ENCODE results near the gene PIK3R3.

PIK3R3 gene

GRCh38 chr1:46130121-46130520 is 2.3 kb downstream of the PIK3R3 start:
- H3K4me3 ChIP-seq (ENCODE audit: low read length) = peak overlapping the region; percentile 93
- peak overlapping the region; percentile 96; the same call in 1 of the 2 replicates for H3K9ac ChIP-seq (ENCODE audit: low read depth, low read length)
- H3K4me1 ChIP-seq (ENCODE audit: insufficient read depth, low read length) = peaks cover 17% of the 10 kb centered on the region; the same call in 1 of the 2 replicates
- H3K27me3 ChIP-seq (ENCODE audit: insufficient read depth, low read length) = peaks cover 21% of the 10 kb centered on the region
- H3K27ac ChIP-seq (ENCODE audit: low read length) = no peak overlapping the region
- no peaks in the 10 kb centered on the region for H3K9me3 ChIP-seq (ENCODE audit: insufficient read depth, low read depth, low read length)
- H3K36me3 ChIP-seq (ENCODE audit: insufficient read depth, low read depth, low read length) = no peaks in the 10 kb centered on the region

DNA sequence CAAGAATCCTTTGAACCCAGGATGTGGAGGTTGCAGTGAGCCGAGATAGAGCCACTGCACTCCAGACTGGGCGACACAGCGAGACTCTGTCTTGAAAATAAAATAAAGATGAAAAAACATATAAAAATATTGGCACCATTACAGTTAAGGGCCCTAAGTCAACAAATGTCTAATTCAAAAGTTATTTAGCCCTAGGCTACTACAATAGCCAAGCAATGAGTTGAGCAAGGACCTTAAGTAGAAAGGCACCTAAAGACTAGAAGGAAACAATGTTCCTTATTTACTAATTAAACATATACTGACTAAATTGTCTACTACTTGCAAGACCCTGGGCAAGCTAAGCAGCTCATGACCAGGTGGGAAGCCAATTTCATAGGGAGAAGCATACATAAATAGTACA is 4.1 kb downstream of the PIK3R3 start:
- no peaks in the 10 kb centered on the region for H3K9me3 ChIP-seq (ENCODE audit: insufficient read depth, low read depth, low read length)

DNA sequence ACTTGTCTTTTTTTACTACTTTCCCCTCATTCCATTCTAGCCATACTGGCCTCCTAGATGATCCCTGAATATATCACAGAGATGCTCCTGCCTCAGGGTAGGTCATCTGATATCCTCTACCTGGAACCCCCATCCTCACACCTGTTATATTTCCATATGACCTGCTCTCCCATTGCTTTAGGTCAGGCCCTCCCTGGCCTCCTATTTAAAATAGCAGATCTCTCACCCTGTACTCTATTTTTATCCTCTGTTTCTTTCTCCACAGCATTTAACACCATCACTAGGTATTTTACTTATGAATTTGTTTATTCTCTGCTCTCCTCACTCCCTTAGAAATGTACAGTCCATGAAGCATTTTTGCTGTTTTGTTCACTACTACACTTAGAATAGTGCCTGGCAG is 13.6 kb downstream of the PIK3R3 start:
- Histone ChIP-seq H3K27ac (ENCODE audit: low read length) (no peak overlapping the region), H3K36me3 (ENCODE audit: insufficient read depth, low read depth, low read length) (no peaks in the 10 kb centered on the region), H3K9me3 (ENCODE audit: insufficient read depth, low read depth, low read length) (no peaks in the 10 kb centered on the region), H3K9ac (ENCODE audit: low read depth, low read length) (no peak overlapping the region), H3K4me1 (ENCODE audit: insufficient read depth, low read length) (peaks cover 9% of the 10 kb centered on the region; the same call in 1 of the 2 replicates), H3K4me3 (ENCODE audit: low read length) (no peak overlapping the region), H3K27me3 (ENCODE audit: insufficient read depth, low read length) (no peaks in the 10 kb centered on the region)

More for the DNA sequence above, 4.1 kb downstream of the PIK3R3 start:
- H3K27ac ChIP-seq (ENCODE audit: low read length) = no peak overlapping the region
- peaks cover 15% of the 10 kb centered on the region for H3K27me3 ChIP-seq (ENCODE audit: insufficient read depth, low read length)
- no peak overlapping the region for H3K4me3 ChIP-seq (ENCODE audit: low read length)
- no peaks in the 10 kb centered on the region for H3K36me3 ChIP-seq (ENCODE audit: insufficient read depth, low read depth, low read length)
- H3K4me1 ChIP-seq (ENCODE audit: insufficient read depth, low read length) = peaks cover 8% of the 10 kb centered on the region; the same call in 1 of the 2 replicates
- H3K9ac ChIP-seq (ENCODE audit: low read depth, low read length) = no peak overlapping the region

- H3K27ac ChIP-seq (ENCODE audit: low read length) = no peak overlapping the region
- no peaks in the 10 kb centered on the region for H3K36me3 ChIP-seq (ENCODE audit: insufficient read depth, low read depth, low read length)
- peaks cover 9% of the 10 kb centered on the region; the same call in 1 of the 2 replicates for H3K4me1 ChIP-seq (ENCODE audit: insufficient read depth, low read length)
- no peak overlapping the region for H3K9ac ChIP-seq (ENCODE audit: low read depth, low read length)
- H3K27me3 ChIP-seq (ENCODE audit: insufficient read depth, low read length) = no peaks in the 10 kb centered on the region
- H3K4me3 ChIP-seq (ENCODE audit: low read length) = no peak overlapping the region
- H3K9me3 ChIP-seq (ENCODE audit: insufficient read depth, low read depth, low read length) = no peaks in the 10 kb centered on the region
Observed at GRCh38 chr1:46117810-46118494, 14.5 kb downstream of the PIK3R3 start.

DNA sequence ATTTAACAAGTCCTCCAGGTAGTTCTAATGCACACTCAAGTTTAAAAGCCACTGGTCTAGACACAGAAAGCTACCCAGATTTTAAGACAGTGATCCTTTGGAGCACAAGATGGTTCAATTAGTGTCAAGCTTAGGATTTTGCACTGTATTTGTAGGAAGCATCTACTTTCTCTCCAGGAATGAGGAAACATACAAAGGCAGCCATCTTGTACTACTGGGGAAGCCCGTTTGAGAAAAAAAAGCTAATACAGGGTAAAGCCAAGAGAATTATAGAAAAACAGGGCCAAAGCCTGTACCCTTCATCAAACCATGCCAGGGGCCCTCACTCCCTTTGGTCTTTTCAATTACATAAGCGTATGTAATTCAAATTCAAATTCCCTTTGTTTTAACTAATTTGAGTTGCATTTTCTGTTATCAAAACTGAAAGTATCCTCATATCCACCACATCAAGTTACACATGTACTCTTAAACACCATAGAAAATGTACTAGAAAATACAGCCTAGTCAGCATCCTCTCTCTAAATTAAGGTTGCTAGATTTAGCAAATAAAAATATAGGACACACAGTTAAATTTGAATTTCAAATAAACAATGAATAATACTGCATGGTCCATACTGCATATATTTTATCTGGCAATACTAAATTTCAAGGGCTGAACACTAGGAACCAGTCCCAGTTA is 17.4 kb downstream of the PIK3R3 start:
- Histone ChIP-seq H3K4me1 (ENCODE audit: insufficient read depth, low read length) (peaks cover 9% of the 10 kb centered on the region; the same call in 1 of the 2 replicates), H3K9me3 (ENCODE audit: insufficient read depth, low read depth, low read length) (no peaks in the 10 kb centered on the region), H3K36me3 (ENCODE audit: insufficient read depth, low read depth, low read length) (no peaks in the 10 kb centered on the region), H3K4me3 (ENCODE audit: low read length) (no peak overlapping the region), H3K27ac (ENCODE audit: low read length) (no peak overlapping the region), H3K27me3 (ENCODE audit: insufficient read depth, low read length) (no peaks in the 10 kb centered on the region), H3K9ac (ENCODE audit: low read depth, low read length) (peak overlapping the region; percentile 39; the same call in 1 of the 2 replicates)

- H3K27me3 ChIP-seq (ENCODE audit: insufficient read depth, low read length) = no peaks in the 10 kb centered on the region
- no peaks in the 10 kb centered on the region for H3K9me3 ChIP-seq (ENCODE audit: insufficient read depth, low read depth, low read length)
- no peak overlapping the region for H3K4me3 ChIP-seq (ENCODE audit: low read length)
- H3K27ac ChIP-seq (ENCODE audit: low read length) = no peak overlapping the region
- no peaks in the 10 kb centered on the region for H3K36me3 ChIP-seq (ENCODE audit: insufficient read depth, low read depth, low read length)
- peaks cover 9% of the 10 kb centered on the region; the same call in 1 of the 2 replicates for H3K4me1 ChIP-seq (ENCODE audit: insufficient read depth, low read length)
- H3K9ac ChIP-seq (ENCODE audit: low read depth, low read length) = no peak overlapping the region
Observed at GRCh38 chr1:46113948-46114347, 18.5 kb downstream of the PIK3R3 start.

DNA sequence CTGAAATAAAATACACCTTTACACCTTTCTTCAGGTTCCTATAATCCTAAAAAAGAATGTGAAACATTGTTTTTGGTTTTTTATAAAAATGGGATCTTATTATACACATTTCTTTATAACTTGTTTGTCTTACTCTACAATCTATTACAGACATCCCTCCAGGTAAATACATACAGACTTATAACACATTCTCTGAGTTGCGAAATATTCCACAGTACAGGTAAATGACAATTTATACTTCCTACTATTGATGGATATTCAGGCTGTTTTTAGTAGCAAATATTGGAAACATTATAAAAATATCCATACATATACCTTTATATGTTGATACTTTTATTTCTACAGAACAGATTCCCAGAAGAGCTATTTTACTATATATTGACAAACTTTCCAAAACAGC is 20.3 kb downstream of the PIK3R3 start:
- Histone ChIP-seq H3K4me1 (ENCODE audit: insufficient read depth, low read length) (peaks cover 9% of the 10 kb centered on the region; the same call in 1 of the 2 replicates), H3K27me3 (ENCODE audit: insufficient read depth, low read length) (no peaks in the 10 kb centered on the region), H3K36me3 (ENCODE audit: insufficient read depth, low read depth, low read length) (no peaks in the 10 kb centered on the region), H3K9me3 (ENCODE audit: insufficient read depth, low read depth, low read length) (no peaks in the 10 kb centered on the region), H3K9ac (ENCODE audit: low read depth, low read length) (no peak overlapping the region), H3K27ac (ENCODE audit: low read length) (no peak overlapping the region), H3K4me3 (ENCODE audit: low read length) (no peak overlapping the region)

GRCh38 chr1:46110521-46110920 is 21.9 kb downstream of the PIK3R3 start:
- Histone ChIP-seq H3K4me3 (ENCODE audit: low read length) (no peak overlapping the region), H3K9me3 (ENCODE audit: insufficient read depth, low read depth, low read length) (no peaks in the 10 kb centered on the region), H3K4me1 (ENCODE audit: insufficient read depth, low read length) (peaks cover 7% of the 10 kb centered on the region; the same call in 1 of the 2 replicates), H3K9ac (ENCODE audit: low read depth, low read length) (no peak overlapping the region), H3K27me3 (ENCODE audit: insufficient read depth, low read length) (no peaks in the 10 kb centered on the region), H3K27ac (ENCODE audit: low read length) (no peak overlapping the region), H3K36me3 (ENCODE audit: insufficient read depth, low read depth, low read length) (no peaks in the 10 kb centered on the region)

DNA sequence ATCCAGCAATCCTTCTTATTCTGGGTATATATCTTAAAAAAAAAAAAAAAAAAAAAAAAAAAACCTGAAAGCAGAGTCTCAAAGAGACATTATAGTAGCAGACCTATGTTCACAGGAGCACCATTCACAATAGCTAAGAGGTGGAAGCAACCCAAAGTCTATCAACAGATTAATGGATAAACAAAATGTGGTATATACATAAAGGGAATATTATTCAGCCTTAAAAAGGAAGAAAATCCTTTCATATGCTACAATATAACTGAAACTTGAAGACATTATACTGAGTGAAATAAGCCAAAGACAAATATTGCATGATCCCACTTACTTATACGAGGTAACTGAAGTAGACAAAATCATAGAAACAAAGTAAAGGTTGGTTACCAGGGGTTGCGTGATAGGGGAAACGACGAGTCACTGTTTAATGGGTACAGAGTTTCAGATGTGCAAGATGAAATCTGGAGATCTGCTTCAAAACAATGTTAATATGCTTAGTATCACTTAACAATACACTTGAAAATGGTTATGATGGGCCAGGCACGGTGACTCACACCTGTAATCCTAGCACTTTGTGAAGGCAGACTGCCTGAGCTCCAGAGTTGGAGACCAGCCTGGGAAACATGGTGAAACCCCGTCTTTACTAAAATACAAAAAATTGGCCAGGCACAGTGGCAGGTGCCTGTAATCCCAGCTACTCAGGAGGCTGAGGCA is 29.5 kb downstream of the PIK3R3 start:
- Histone ChIP-seq H3K27ac (ENCODE audit: low read length) (no peak overlapping the region), H3K9me3 (ENCODE audit: insufficient read depth, low read depth, low read length) (no peaks in the 10 kb centered on the region), H3K27me3 (ENCODE audit: insufficient read depth, low read length) (no peaks in the 10 kb centered on the region), H3K9ac (ENCODE audit: low read depth, low read length) (no peak overlapping the region), H3K36me3 (ENCODE audit: insufficient read depth, low read depth, low read length) (no peaks in the 10 kb centered on the region), H3K4me1 (ENCODE audit: insufficient read depth, low read length) (no peaks in the 10 kb centered on the region), H3K4me3 (ENCODE audit: low read length) (no peak overlapping the region)

DNA sequence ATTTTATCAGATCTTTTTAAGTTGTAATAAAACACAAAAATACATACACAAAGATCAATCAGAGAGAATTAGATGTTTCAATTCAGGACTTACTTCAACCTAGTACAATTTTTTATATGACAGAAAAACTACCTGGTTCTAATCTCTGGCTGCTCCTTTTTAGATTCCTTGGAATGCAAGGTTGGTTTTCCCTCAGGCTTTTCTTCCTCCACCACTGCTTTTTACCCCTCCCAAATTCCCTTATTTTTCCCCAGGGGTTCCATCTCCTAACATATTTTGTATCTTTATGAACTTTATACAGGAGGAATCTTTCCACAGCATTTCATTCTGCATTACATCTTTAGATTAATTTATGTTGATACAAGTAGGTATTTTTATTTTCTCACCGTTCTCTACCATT is 33.2 kb downstream of the PIK3R3 start:
- no peak overlapping the region for H3K4me3 ChIP-seq (ENCODE audit: low read length)
- no peak overlapping the region for H3K27ac ChIP-seq (ENCODE audit: low read length)
- H3K9me3 ChIP-seq (ENCODE audit: insufficient read depth, low read depth, low read length) = no peaks in the 10 kb centered on the region
- no peak overlapping the region for H3K9ac ChIP-seq (ENCODE audit: low read depth, low read length)
- H3K4me1 ChIP-seq (ENCODE audit: insufficient read depth, low read length) = no peaks in the 10 kb centered on the region
- H3K36me3 ChIP-seq (ENCODE audit: insufficient read depth, low read depth, low read length) = no peaks in the 10 kb centered on the region
- H3K27me3 ChIP-seq (ENCODE audit: insufficient read depth, low read length) = no peaks in the 10 kb centered on the region

DNA sequence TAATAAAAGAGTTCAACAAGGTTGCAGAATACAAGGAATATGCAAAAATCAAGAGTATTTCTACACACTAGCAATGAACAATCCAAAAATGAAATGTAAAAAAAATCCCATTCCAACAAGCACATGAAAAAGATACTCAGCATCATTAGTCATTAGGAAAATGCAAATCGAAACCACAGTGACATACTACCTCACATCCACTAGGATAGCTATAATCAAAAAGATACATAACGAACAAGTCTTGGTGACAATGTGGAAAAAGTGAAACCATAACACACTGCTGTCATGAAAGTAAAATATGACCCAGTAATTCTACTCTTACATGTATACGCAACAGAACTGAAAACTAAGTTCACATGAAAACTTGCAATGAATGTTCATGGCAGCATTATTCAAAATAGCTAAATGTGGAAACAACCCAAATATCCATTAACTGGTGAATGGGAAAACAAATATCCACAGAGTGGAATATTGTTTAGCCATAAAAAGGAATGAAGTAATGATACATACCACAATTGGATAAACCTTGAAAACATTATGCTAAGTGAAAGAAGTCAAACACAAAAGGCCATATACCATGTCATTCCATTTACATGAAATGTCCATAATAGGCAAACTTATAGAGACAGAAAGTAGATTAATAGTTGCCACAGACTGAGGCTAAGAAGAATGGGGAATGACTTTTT is 34.3 kb downstream of the PIK3R3 start:
- Histone ChIP-seq H3K9ac (ENCODE audit: low read depth, low read length) (no peak overlapping the region), H3K9me3 (ENCODE audit: insufficient read depth, low read depth, low read length) (no peaks in the 10 kb centered on the region), H3K4me3 (ENCODE audit: low read length) (no peak overlapping the region), H3K27ac (ENCODE audit: low read length) (no peak overlapping the region), H3K27me3 (ENCODE audit: insufficient read depth, low read length) (no peaks in the 10 kb centered on the region), H3K4me1 (ENCODE audit: insufficient read depth, low read length) (no peaks in the 10 kb centered on the region), H3K36me3 (ENCODE audit: insufficient read depth, low read depth, low read length) (no peaks in the 10 kb centered on the region)

Data from iPS-20b (cell line).